Muscle layer of colon (tissue), 2 donors: ENCODE measurements around the gene EXOC6B.

ENCODE experiments used
- H3K27ac ChIP-seq: one replicate; pipeline ENCODE4 v1.7.0; 2013; ENCODE audit warnings: low read depth, mild to moderate bottlenecking, low read length, moderate library complexity
- H3K27me3 ChIP-seq, 2 donors: one replicate each; pipeline ENCODE4 v1.7.0; 2013; ENCODE audit warnings: low read length in 2 of 2, mild to moderate bottlenecking in 2 of 2; ENCODE audit not compliant: insufficient read depth in 2 of 2, control insufficient read depth in 1 of 2
- H3K36me3 ChIP-seq: one replicate; pipeline ENCODE4 v1.7.0; 2013; ENCODE audit warnings: mild to moderate bottlenecking, low read length; ENCODE audit not compliant: insufficient read depth
- H3K4me1 ChIP-seq: one replicate; pipeline ENCODE4 v1.7.0; 2013; ENCODE audit warnings: mild to moderate bottlenecking, low read length; ENCODE audit not compliant: insufficient read depth
- H3K4me3 ChIP-seq, 2 donors: one replicate each; pipeline ENCODE4 v1.7.0; 2013; ENCODE audit warnings: low read length in 2 of 2, low read depth in 1 of 2, mild to moderate bottlenecking in 1 of 2, moderate library complexity in 1 of 2
- H3K9ac ChIP-seq: one replicate; pipeline ENCODE4 v1.7.0; 2013; ENCODE audit warnings: low read length
- H3K9me3 ChIP-seq: one replicate; pipeline ENCODE4 v1.7.0; 2013; ENCODE audit warnings: mild to moderate bottlenecking, low read length
- donor health status: abdominal sarcoma.
- donor health status: Adenocarcinoma of cecum.

Gene EXOC6B

DNA sequence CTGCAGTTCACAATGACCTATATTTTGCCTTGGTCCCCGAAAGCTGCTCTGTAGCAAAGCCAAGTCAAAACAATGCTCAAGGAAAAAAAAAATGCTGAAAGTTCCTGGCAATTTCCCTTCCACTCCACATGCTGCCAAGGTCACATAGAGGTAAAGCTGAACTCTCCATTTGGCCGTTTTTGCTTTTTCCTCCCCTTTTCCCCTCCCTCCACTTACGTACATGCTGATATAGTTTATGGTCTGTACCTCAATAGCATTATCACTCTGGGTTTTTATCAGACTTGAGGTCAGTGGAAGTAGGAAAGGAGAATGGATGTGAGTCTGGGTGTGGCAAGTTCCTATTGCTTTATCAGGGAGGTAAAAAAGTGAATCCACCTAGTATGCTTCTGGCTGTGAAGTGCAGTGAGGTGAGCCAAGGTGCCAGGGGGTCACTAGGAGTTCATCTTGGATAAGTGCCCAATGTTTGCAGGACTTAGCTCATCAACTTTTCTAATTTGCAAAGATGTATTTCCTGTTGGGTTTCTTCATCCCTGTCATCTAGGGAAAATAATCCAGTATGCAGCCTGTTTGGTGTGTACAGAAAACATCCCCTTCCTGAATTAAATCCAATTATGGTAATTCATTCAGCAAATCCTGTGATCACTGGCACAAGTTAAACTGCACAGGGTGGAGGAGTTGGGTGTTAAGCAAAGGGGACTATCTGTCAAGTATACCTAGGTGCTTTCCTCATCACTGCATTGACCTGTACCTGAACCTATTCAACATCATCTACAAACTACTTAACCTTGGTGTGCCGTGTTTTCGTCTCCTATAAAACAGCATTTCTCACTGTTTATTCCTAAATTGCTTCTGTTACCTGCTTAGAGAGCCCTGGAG is 553.8 kb downstream of the EXOC6B start:
- Histone ChIP-seq H3K4me3 (no peak overlapping the region), H3K4me1 (peaks cover 8% of the 10 kb centered on the region), H3K9ac (no peak overlapping the region), H3K27ac (no peak overlapping the region), H3K27me3 (no peaks in the 10 kb centered on the region), H3K9me3 (no peaks in the 10 kb centered on the region), H3K36me3 (no peaks in the 10 kb centered on the region)

DNA sequence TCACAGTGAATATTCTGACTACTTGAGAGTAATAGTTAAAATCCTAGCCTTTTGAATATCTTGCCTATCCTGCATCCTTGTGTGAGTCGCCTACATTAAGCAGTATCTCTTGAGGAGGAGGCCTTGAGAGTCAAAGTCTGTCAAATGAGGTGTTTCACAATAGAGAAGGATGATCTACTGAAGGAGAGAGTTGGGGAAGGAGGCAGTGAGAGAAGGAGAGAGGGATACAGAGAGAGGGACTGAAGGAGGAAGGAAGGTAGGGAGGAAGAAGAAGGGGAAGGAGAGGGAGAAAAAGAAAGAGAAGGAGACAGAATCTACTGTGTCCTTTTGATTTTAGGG is 554.6 kb downstream of the EXOC6B start:
- Histone ChIP-seq H3K4me3 (no peak overlapping the region), H3K27ac (no peak overlapping the region), H3K27me3 (no peaks in the 10 kb centered on the region), H3K4me1 (peaks cover 8% of the 10 kb centered on the region), H3K36me3 (no peaks in the 10 kb centered on the region), H3K9me3 (no peaks in the 10 kb centered on the region), H3K9ac (no peak overlapping the region)

DNA sequence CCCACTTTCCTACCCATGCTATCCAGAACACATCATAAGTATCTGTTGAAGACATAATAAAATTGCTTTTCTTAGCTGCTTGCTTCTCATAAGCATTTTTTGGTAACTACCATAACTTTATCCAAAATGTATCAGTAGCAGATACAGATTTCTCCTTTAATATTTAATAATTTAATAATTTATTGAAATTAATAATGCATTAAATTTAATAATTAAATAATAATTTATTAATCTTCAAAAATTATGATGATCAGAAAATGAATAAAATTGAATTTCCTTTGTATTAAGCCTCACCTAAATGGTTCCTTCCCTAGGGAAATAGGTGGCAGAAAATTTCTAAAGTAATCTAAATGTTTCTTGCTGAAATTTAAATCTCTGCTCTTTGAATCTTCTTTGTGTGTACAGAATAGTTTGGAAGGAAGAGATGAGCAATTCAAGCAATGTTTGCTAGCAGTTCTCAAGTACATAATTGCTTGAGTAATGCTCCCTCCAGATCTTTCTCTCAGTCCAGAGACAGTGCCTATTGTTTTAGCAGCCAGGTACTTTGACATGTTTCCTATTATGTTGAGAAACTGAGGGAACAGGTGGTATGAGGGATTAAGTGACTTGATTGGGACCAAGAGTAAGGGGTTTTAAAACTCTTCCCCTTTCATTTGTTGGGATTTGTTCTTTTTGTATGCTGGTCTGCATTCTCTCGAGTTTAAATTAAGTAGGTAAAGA is 555.1 kb downstream of the EXOC6B start:
- Histone ChIP-seq H3K27me3 (no peaks in the 10 kb centered on the region), H3K4me1 (peaks cover 8% of the 10 kb centered on the region), H3K9ac (no peak overlapping the region), H3K9me3 (no peaks in the 10 kb centered on the region), H3K27ac (no peak overlapping the region), H3K36me3 (no peaks in the 10 kb centered on the region), H3K4me3 (no peak overlapping the region)

DNA sequence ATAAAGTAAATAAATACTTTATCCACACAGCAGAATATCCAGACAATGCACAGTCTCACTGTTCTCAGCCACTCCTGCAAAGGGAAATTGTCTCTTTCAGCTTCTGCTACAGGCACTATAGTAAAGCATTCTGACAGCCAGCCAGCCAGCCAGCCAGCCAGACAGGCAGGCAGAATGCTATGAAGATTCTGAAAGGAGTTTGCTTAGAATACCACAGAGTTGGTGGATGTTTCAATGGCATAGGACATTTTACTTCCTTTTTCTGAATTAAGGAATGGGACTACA is 562.1 kb downstream of the EXOC6B start:
- Histone ChIP-seq H3K4me3 (no peak overlapping the region), H3K27ac (no peak overlapping the region), H3K9ac (no peak overlapping the region), H3K4me1 (peaks cover 13% of the 10 kb centered on the region), H3K36me3 (no peaks in the 10 kb centered on the region), H3K27me3 (no peaks in the 10 kb centered on the region), H3K9me3 (no peaks in the 10 kb centered on the region)

DNA sequence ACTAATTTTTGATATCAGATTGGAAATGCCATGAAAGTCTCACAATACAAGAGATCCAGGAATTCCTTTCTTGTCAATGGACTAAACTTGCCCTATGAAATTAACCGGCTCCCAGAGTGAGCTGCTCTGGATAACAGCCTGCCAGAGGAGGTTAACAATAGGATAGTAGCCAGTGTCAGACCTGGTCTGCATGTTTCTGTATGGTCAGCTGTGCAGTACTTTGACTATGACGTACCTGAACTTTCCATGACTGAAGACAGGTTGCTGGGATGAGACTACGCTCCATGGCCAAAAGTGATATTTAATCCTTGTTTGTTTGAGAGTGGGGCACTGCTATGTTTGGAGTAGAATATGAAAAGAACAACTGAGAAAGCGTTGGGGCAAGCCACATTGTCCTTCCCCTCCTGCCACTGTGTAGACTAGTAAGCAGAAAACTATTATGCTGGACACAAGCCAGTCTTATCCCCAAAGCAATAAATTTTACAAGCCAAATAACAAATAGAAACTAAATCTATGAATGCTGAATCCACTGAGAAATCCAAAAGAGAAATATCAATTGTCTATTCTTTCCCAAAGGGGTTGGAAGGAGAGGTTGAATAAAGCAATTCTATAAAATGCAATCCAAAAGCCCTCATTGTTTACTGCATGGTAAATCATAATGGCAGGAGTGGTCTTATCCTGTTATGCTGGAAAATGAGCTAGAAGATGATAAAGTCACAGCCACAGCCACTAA is 562.6 kb downstream of the EXOC6B start:
- no peak overlapping the region for H3K9ac ChIP-seq
- H3K9me3 ChIP-seq: no peaks in the 10 kb centered on the region
- peaks cover 13% of the 10 kb centered on the region for H3K4me1 ChIP-seq
- H3K27ac ChIP-seq: no peak overlapping the region
- H3K36me3 ChIP-seq: no peaks in the 10 kb centered on the region
- no peak overlapping the region for H3K4me3 ChIP-seq
- H3K27me3 ChIP-seq: no peaks in the 10 kb centered on the region

DNA sequence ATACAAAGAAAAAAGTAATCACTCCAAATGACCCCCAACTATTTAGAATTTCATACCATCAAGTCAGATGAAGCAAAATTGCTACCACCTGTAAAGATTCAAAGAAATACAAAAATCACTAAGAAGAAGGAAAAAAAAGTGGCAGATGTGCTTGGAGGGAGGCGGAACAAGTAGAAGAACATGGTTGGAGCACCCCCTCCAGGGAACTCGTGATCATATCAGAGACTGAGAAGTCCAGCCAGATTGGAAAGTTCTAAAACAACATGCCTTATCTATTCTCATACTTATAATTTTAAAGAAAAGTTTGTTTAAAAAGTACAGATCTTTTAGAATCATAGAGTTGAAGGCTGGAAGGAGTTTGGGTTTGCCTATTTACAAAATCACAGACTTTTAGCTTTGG is 564.8 kb downstream of the EXOC6B start:
- Histone ChIP-seq H3K9ac (no peak overlapping the region), H3K27me3 (no peaks in the 10 kb centered on the region), H3K27ac (no peak overlapping the region), H3K36me3 (no peaks in the 10 kb centered on the region), H3K9me3 (no peaks in the 10 kb centered on the region), H3K4me3 (no peak overlapping the region), H3K4me1 (peaks cover 13% of the 10 kb centered on the region)

DNA sequence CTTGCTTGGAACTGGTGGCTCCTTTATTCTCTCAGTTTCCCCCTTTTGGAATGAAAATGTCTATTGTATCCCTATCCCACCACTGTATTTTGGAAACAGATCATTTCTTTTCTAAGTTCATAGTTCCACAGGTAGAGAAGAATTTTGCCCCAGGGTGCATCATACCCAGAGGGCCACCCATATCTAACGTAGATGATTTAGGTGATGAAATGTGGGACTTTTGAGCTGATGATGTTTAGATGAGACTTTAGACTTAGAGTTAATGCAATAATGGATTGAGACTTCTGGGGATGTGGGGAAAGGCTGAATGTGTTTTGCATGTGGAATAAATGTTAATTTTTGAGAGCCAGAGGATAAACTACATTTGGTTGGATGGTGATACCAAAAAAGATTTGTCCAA is 570.3 kb downstream of the EXOC6B start:
- Histone ChIP-seq H3K4me3 (no peak overlapping the region), H3K9me3 (no peaks in the 10 kb centered on the region), H3K27ac (no peak overlapping the region), H3K27me3 (no peaks in the 10 kb centered on the region), H3K9ac (no peak overlapping the region), H3K36me3 (no peaks in the 10 kb centered on the region), H3K4me1 (no peaks in the 10 kb centered on the region)

DNA sequence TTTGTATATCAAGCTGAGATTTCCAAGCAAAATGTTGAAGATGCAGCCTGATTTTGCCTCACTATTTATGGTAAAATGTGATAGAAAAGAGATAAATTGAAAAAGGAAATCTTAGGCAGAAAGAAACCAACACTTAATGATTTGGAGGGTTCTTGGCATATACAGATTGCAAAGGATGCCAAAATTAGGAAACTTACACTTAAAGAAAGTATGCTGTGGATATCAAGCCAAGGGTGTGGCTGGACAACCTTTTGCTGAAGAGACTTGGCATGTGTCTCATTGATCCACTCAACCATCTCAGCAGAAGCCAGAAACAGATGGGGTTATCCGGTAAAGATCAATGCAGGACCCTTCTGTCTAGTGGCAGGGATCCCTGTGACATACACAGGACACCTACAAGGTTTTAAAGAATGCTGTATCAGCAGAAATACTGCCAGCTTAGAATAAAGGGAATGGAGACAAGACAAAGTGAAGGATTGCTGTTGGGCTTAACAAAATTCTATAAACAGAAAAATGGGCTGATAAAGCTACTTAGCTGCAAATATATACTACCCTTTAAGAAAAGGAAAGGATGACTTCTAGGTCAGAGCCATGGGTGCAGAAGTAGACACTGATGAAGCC is 570.9 kb downstream of the EXOC6B start:
- H3K9ac ChIP-seq: no peak overlapping the region
- no peak overlapping the region for H3K27ac ChIP-seq
- H3K4me3 ChIP-seq: no peak overlapping the region
- no peaks in the 10 kb centered on the region for H3K4me1 ChIP-seq
- no peaks in the 10 kb centered on the region for H3K9me3 ChIP-seq
- no peaks in the 10 kb centered on the region for H3K36me3 ChIP-seq
- no peaks in the 10 kb centered on the region for H3K27me3 ChIP-seq

DNA sequence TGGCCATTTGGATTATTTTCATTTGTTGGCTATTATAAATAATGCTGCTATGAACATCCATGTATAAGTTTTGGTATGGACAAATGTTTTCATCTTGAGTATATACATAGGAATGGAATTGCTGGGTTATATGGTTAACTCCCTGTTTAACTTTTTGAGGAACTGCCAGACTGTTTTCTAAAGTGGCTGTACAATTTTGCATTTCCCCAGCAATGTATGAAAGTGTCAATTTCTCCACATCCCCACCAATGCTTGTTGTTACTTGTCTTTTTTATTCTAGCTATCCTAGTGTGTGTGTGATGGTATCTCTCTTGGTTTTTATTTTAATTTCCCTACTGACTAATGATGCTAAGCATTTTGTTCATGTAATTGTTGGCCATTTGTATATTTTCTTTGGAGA is 587.5 kb downstream of the EXOC6B start:
- Histone ChIP-seq H3K9ac (no peak overlapping the region), H3K27ac (no peak overlapping the region), H3K9me3 (no peaks in the 10 kb centered on the region), H3K27me3 (no peaks in the 10 kb centered on the region), H3K4me3 (no peak overlapping the region), H3K4me1 (peaks cover 7% of the 10 kb centered on the region), H3K36me3 (no peaks in the 10 kb centered on the region)

DNA sequence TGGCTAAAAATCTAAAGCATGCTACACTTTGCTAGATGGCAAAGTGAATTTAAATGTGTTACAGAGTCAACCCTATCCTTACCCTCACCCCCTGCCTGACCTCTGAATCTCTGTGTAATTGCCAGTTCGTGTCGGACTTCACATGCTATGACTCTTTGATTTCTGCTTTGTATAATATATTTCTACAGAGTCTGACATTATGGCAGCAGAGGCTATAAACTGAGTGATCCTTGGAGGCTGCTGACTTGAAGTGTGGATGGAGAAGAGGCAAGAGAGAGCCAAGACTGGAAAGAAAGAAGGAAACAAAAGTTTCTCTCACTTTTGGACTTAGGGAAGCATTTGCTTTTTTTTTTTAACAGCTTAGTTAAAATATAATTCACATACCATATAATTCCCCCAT is 588.3 kb downstream of the EXOC6B start:
- H3K4me3 ChIP-seq: no peak overlapping the region
- H3K27me3 ChIP-seq: no peaks in the 10 kb centered on the region
- no peaks in the 10 kb centered on the region for H3K36me3 ChIP-seq

DNA sequence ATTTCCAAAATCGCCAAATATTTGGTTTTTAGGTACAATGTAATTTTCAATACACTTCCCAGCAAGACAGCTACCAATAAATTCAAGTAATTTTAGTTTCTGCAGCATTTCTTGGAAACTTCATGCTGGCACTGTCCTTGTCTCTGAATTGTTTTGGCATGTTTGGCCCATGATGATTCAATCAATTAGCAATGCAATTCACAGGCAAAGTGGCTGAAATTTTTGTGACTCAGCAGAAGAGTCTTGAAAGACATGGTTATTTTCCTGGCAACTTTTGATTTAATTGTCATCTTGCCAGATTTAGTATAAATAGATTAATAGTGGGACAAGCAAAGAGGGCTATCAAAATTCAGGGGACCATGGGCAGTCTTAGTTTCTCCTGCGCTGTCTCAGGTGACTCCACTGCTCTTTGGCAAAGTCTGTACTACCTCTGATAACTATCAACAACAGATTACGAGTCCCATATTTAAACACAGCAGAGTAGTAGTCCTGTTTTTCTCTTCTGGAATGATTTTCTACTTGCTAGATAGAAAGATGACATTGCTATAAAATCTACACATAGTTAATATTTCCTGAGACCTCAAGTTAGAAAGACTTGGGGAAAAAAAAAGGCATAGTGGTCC is 589.3 kb downstream of the EXOC6B start:
- no peak overlapping the region for H3K4me3 ChIP-seq
- no peak overlapping the region for H3K27ac ChIP-seq
- H3K36me3 ChIP-seq: no peaks in the 10 kb centered on the region
- H3K4me1 ChIP-seq: peaks cover 7% of the 10 kb centered on the region
- no peaks in the 10 kb centered on the region for H3K27me3 ChIP-seq
- no peaks in the 10 kb centered on the region for H3K9me3 ChIP-seq
- no peak overlapping the region for H3K9ac ChIP-seq

More for the DNA sequence above, 588.3 kb downstream of the EXOC6B start:
- Histone ChIP-seq H3K27ac (no peak overlapping the region), H3K9ac (no peak overlapping the region), H3K9me3 (no peaks in the 10 kb centered on the region), H3K4me1 (peaks cover 7% of the 10 kb centered on the region)
